SU-DHL-6 (cell line): ENCODE data around the gene ANXA9.

Source experiments
- H2AFZ ChIP-seq: fragments of 200-600 bp; sonication (generic); 2 replicates; pipeline ENCODE4 v1.6.1; 2014; ENCODE audit warnings: low read depth, mild to moderate bottlenecking, moderate library complexity, mixed read lengths, antibody characterized with exemption, low read length; ENCODE audit not compliant: severe bottlenecking
- H3F3A ChIP-seq: fragments of 200-600 bp; shearing (Covaris generic); 2 replicates; pipeline ENCODE4 v1.6.0; 2016; ENCODE audit warnings: antibody characterized with exemption, mild to moderate bottlenecking; ENCODE audit not compliant: insufficient read depth
- H3K27ac ChIP-seq: fragments of 200-600 bp; sonication (generic); 2 replicates; pipeline ENCODE4 v1.5.1; 2016; ENCODE audit warnings: low read depth, mild to moderate bottlenecking, low read length, moderate library complexity, mixed read lengths
- H3K27me3 ChIP-seq: fragments of 200-600 bp; sonication (generic), shearing (Covaris generic); 2 replicates; pipeline ENCODE4 v1.6.0; 2014; ENCODE audit warnings: mild to moderate bottlenecking, low read length
- H3K36me3 ChIP-seq: fragments of 200-600 bp; sonication (generic); 2 replicates; pipeline ENCODE4 v1.6.1; 2014; ENCODE audit warnings: mild to moderate bottlenecking, low read length, mixed read lengths
- H3K4me2 ChIP-seq: fragments of 300-600, 200-600 bp; shearing (Covaris generic), sonication (generic); 2 replicates; pipeline ENCODE4 v1.6.0; 2014; ENCODE audit warnings: low read length, low read depth, mild to moderate bottlenecking; ENCODE audit not compliant: poor library complexity, severe bottlenecking
- H3K4me3 ChIP-seq: fragments of 200-600 bp; sonication (generic); 2 replicates; pipeline ENCODE4 v1.5.1; 2014; ENCODE audit warnings: antibody characterized with exemption, low read length, mild to moderate bottlenecking, mixed read lengths; ENCODE audit not compliant: insufficient read depth, poor library complexity, severe bottlenecking
- H3K79me2 ChIP-seq: fragments of 200-600 bp; sonication (generic); 2 replicates; pipeline ENCODE4 v1.6.1; 2014; ENCODE audit warnings: mild to moderate bottlenecking, low read length, moderate library complexity; ENCODE audit not compliant: insufficient read depth
- H3K9ac ChIP-seq: fragments of 200-600 bp; sonication (generic); 2 replicates; pipeline ENCODE4 v1.7.0; 2014; ENCODE audit warnings: mild to moderate bottlenecking, low read length
- H3K9me2 ChIP-seq: fragments of 200-600 bp; sonication (generic); replicated peaks from 2 replicates; pipeline ENCODE4 v1.6.1; 2014; ENCODE audit warnings: low read length; ENCODE audit not compliant: insufficient read depth
- H3K9me3 ChIP-seq: fragments of 200-600 bp; sonication (generic); 2 replicates; pipeline ENCODE4 v1.6.1; 2014; ENCODE audit warnings: low read length, mixed read lengths; ENCODE audit not compliant: insufficient read depth
- H4K20me1 ChIP-seq: fragments of 200-600 bp; sonication (generic); 2 replicates; pipeline ENCODE4 v1.6.1; 2014; ENCODE audit warnings: low read depth, mild to moderate bottlenecking, antibody characterized with exemption, low read length, moderate library complexity, mixed read lengths
- CTCF ChIP-seq: fragments of 200-600 bp; sonication (generic); IDR thresholded peaks from one replicate; pipeline ENCODE4 v1.5.1; 2017; ENCODE audit warnings: antibody characterized with exemption, mild to moderate bottlenecking, low read length, moderate library complexity; ENCODE audit not compliant: insufficient read depth, poor library complexity, severe bottlenecking
- EZH2phosphoT487 ChIP-seq: fragments of 200-600 bp; sonication (generic), shearing (Covaris generic); conservative IDR thresholded peaks from 2 replicates; pipeline ENCODE4 v1.6.1; 2018; ENCODE audit warnings: mild to moderate bottlenecking, antibody characterized with exemption, low read length, moderate library complexity, mixed read lengths

Gene ANXA9

GRCh38 chr1:150972417-150972940 lies 9.6 kb upstream of the ANXA9 start:
- no peaks in the 10 kb centered on the region for H3K27me3 ChIP-seq
- no peaks in the 10 kb centered on the region for H3K9me3 ChIP-seq
- no peaks in the 10 kb centered on the region for H3K36me3 ChIP-seq
- TF ChIP-seq EZH2phosphoT487 = no peak
- no peak for TF ChIP-seq CTCF
- peak overlapping the region; percentile 82 for H3K9ac ChIP-seq
- H3K4me3 ChIP-seq = no peak overlapping the region
- peaks cover 47% of the 10 kb centered on the region for H3K79me2 ChIP-seq
- H4K20me1 ChIP-seq = no peaks in the 10 kb centered on the region
- H2AFZ ChIP-seq = no peak overlapping the region
- peak overlapping the region; percentile 73; the same call in 1 of the 2 replicates for H3K27ac ChIP-seq
- peaks cover 18% of the 10 kb centered on the region for H3F3A ChIP-seq
- H3K4me2 ChIP-seq = peak overlapping the region; percentile 90
- no peaks in the 10 kb centered on the region for H3K9me2 ChIP-seq

- Histone ChIP-seq H2AFZ (peak overlapping the region; percentile 85), H3K9me2 (no peaks in the 10 kb centered on the region), H3K36me3 (no peaks in the 10 kb centered on the region), H3F3A (peaks cover 18% of the 10 kb centered on the region), H3K4me3 (peak overlapping the region; percentile 70), H4K20me1 (no peaks in the 10 kb centered on the region), H3K27me3 (no peaks in the 10 kb centered on the region), H3K27ac (peak overlapping the region; percentile 73), H3K79me2 (peaks cover 47% of the 10 kb centered on the region), H3K9ac (peak overlapping the region; percentile 82), H3K9me3 (no peaks in the 10 kb centered on the region), H3K4me2 (peak overlapping the region; percentile 90)
- TF ChIP-seq CTCF (no peak), EZH2phosphoT487 (no peak)
Observed at GRCh38 chr1:150973258-150973835, 8.7 kb upstream of the ANXA9 start.

GRCh38 chr1:150973836-150974579 lies 8.1 kb upstream of the ANXA9 start:
- no peaks in the 10 kb centered on the region for H3K36me3 ChIP-seq
- H3K4me2 ChIP-seq = peak overlapping the region; percentile 90
- H3K9me3 ChIP-seq = no peaks in the 10 kb centered on the region
- no peaks in the 10 kb centered on the region for H4K20me1 ChIP-seq
- peak overlapping the region; percentile 73 for H3K27ac ChIP-seq
- TF ChIP-seq EZH2phosphoT487 (no peak), CTCF (no peak)
- H3K79me2 ChIP-seq = peaks cover 47% of the 10 kb centered on the region
- peak overlapping the region; percentile 82 for H3K9ac ChIP-seq
- no peaks in the 10 kb centered on the region for H3K27me3 ChIP-seq
- H3F3A ChIP-seq = peaks cover 18% of the 10 kb centered on the region
- peak overlapping the region; percentile 70 for H3K4me3 ChIP-seq
- H3K9me2 ChIP-seq = no peaks in the 10 kb centered on the region
- peak overlapping the region; percentile 85 for H2AFZ ChIP-seq
